Glutamatergic neuron (in vitro differentiated cells): ENCODE data around the gene CCDC33. TPM values are rescaled to one million over a fixed set of nuclear protein-coding genes. Genes with fewer than 3 reads are reported as not detected.

Experiments
- DNase-seq: peaks from one replicate; pipeline ENCODE4 v3.0.0; 2022
- H3K27ac Mint-ChIP-seq: one replicate; pipeline ENCODE4 v1.8.0; 2020; ENCODE audit warnings: mild to moderate bottlenecking, mixed read lengths, inconsistent platforms; ENCODE audit not compliant: unreplicated experiment
- H3K27me3 Mint-ChIP-seq: one replicate; pipeline ENCODE4 v1.8.0; 2020; ENCODE audit warnings: mild to moderate bottlenecking, moderate library complexity, mixed read lengths, inconsistent platforms; ENCODE audit not compliant: unreplicated experiment
- H3K36me3 Mint-ChIP-seq: one replicate; pipeline ENCODE4 v1.8.0; 2020; ENCODE audit warnings: mild to moderate bottlenecking, mixed read lengths, inconsistent platforms; ENCODE audit not compliant: unreplicated experiment
- H3K4me1 Mint-ChIP-seq: one replicate; pipeline ENCODE4 v1.8.0; 2020; ENCODE audit warnings: mild to moderate bottlenecking, low read depth, mixed read lengths, inconsistent platforms; ENCODE audit not compliant: unreplicated experiment
- H3K4me3 Mint-ChIP-seq: one replicate; pipeline ENCODE4 v1.8.0; 2020; ENCODE audit warnings: mild to moderate bottlenecking, mixed read lengths, inconsistent platforms; ENCODE audit not compliant: unreplicated experiment
- H3K9me3 Mint-ChIP-seq: one replicate; pipeline ENCODE4 v1.8.0; 2020; ENCODE audit warnings: mild to moderate bottlenecking, moderate library complexity, mixed read lengths, inconsistent platforms; ENCODE audit not compliant: unreplicated experiment
- CTCF ChIP-seq: fragments of 200-600 bp; sonication (generic); IDR thresholded peaks from one replicate; pipeline ENCODE4 v1.5.0; 2021; ENCODE audit not compliant: partially characterized antibody, unreplicated experiment
- total RNA-seq: library from RNA; stranded (reverse); fragmentation: NEBNext Ultra II Directional; extraction: Animal tissue kit (Norgen Biotek cat#: 25700); gene quantifications from one replicate; pipeline ENCODE4 v1.2.1, GENCODE V29; 2021; ENCODE audit not compliant: unreplicated experiment

The CCDC33 gene
- total RNA-seq, 1 donor from 2014 or later, result 0.49 TPM

GRCh38 chr15:74269362-74270035, 33.4 kb downstream of the CCDC33 start:
- TF ChIP-seq CTCF, result no peak
- Mint-ChIP-seq H3K4me3 (no peak overlapping the region), H3K27ac (no peak overlapping the region), H3K4me1 (peaks cover 20% of the 10 kb centered on the region), H3K36me3 (peaks cover 4% of the 10 kb centered on the region), H3K27me3 (peaks cover 13% of the 10 kb centered on the region), H3K9me3 (peaks cover 3% of the 10 kb centered on the region)
- DNase-seq, result no peak

GRCh38 chr15:74270155-74270554, 34.0 kb downstream of the CCDC33 start:
- peaks cover 10% of the 10 kb centered on the region for H3K27me3 Mint-ChIP-seq
- peaks cover 24% of the 10 kb centered on the region for H3K4me1 Mint-ChIP-seq
- H3K27ac Mint-ChIP-seq, result no peak overlapping the region
- peaks cover 5% of the 10 kb centered on the region for H3K9me3 Mint-ChIP-seq
- peaks cover 3% of the 10 kb centered on the region for H3K36me3 Mint-ChIP-seq
- H3K4me3 Mint-ChIP-seq, result no peak overlapping the region
- TF ChIP-seq CTCF, result no peak
- DNase-seq, result no peak

- H3K36me3 Mint-ChIP-seq, result no peaks in the 10 kb centered on the region
- peaks cover 28% of the 10 kb centered on the region for H3K4me1 Mint-ChIP-seq
- no peak overlapping the region for H3K4me3 Mint-ChIP-seq
- DNase-seq, result no peak
- no peak for TF ChIP-seq CTCF
- H3K27me3 Mint-ChIP-seq, result peaks cover 9% of the 10 kb centered on the region
- H3K27ac Mint-ChIP-seq, result no peak overlapping the region
- H3K9me3 Mint-ChIP-seq, result peaks cover 7% of the 10 kb centered on the region
Observed at GRCh38 chr15:74270854-74271520, 34.9 kb downstream of the CCDC33 start.

- Mint-ChIP-seq H3K9me3 (peaks cover 12% of the 10 kb centered on the region), H3K4me3 (no peak overlapping the region), H3K27ac (no peak overlapping the region), H3K4me1 (peaks cover 38% of the 10 kb centered on the region), H3K27me3 (peaks cover 17% of the 10 kb centered on the region), H3K36me3 (no peaks in the 10 kb centered on the region)
- TF ChIP-seq CTCF, result no peak
- DNase-seq, result no peak
Observed at GRCh38 chr15:74272812-74273211, 36.7 kb downstream of the CCDC33 start.

- H3K36me3 Mint-ChIP-seq, result no peaks in the 10 kb centered on the region
- peaks cover 16% of the 10 kb centered on the region for H3K9me3 Mint-ChIP-seq
- no peak overlapping the region for H3K27ac Mint-ChIP-seq
Observed at GRCh38 chr15:74274470-74275038, 38.4 kb downstream of the CCDC33 start.

More at GRCh38 chr15:74274470-74275038, 38.4 kb downstream of the CCDC33 start:
- H3K27me3 Mint-ChIP-seq, result peaks cover 18% of the 10 kb centered on the region
- TF ChIP-seq CTCF, result no peak
- no peak overlapping the region for H3K4me3 Mint-ChIP-seq
- peaks cover 48% of the 10 kb centered on the region for H3K4me1 Mint-ChIP-seq
- peak; percentile 61 for DNase-seq
